GM23248 (cell line): ENCODE data around the gene ENTPD7.

Experiments used
- EZH2 ChIP-seq: fragments of 200-600 bp; sonication (generic); IDR thresholded peaks from 2 replicates; pipeline ENCODE4 v1.6.1; 2018; ENCODE audit warnings: antibody characterized with exemption, mild to moderate bottlenecking; ENCODE audit not compliant: insufficient read depth, poor library complexity, severe bottlenecking
- EZH2phosphoT487 ChIP-seq: fragments of 200-600 bp; sonication (generic); IDR thresholded peaks from 2 replicates; pipeline ENCODE4 v1.6.1; 2018; ENCODE audit warnings: antibody characterized with exemption, moderate library complexity, mild to moderate bottlenecking, low read depth; ENCODE audit not compliant: insufficient read depth

DNA sequence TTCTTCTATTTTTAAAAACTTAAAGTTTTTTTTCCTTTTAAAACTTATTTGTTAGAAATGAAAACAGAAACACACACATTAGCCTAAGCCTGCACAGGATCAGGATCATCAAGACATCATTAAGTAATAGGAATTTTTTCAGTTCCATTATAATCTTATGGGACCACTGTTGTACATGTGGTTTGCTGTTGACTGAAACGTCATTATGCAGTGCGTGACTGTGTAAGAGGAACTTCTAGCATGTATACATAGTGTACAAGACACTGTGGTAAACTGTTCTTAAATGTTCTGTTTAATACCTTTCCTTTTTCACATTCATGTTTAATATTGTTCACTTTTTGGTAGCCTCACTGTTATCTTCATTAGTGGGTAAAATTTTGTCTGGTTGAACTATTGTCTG is 12.1 kb downstream of the ENTPD7 start:
- TF ChIP-seq EZH2: no peak
- TF ChIP-seq EZH2phosphoT487: no peak
